UCSD-AML1 (cell line): Measurements from ENCODE around the gene CCPG1.
A peak's percentile ranks its signal among the peaks of the same experiment; 100 is the strongest.

Experiments used
- DNase-seq: peaks from one replicate; lab custom pipeline; 2025; ENCODE audit not compliant: unreplicated experiment; lab: John Stamatoyannopoulos, UW

Gene CCPG1

DNA sequence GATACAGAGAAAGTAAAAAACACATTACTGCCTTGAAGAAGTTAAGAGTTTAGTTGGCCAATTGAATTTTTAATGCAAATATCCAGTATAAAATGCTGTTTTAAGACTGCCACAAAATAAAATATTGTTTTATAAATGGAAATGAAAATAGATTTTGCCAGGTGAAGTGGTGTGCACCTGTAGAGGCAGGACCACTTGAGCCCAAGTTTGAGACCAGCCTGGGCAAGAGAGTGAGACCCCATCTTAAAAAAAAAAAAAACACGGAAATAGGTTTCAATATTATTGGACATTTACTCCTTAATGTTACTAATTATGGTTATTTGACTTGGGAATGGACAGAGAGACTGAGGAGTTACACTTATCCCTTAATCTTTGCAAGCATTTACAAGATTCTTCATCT, 87.2 kb downstream of the CCPG1 start:
- no peak for DNase-seq

DNA sequence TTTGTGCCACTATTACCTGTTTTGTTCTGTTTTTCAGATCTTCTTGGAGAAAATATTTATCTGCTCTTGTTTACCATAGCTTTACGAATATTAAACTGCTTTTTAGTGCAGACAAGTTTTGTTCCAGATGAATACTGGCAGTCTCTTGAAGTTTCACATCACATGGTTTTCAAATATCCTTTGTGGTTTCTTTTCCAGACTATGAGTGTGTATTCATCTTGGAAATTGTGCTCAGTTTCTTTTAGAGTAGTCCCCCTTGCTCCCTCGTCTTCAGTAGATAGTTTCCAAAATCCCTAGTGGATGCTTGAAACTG, 88.0 kb downstream of the CCPG1 start:
- no peak for DNase-seq

DNA sequence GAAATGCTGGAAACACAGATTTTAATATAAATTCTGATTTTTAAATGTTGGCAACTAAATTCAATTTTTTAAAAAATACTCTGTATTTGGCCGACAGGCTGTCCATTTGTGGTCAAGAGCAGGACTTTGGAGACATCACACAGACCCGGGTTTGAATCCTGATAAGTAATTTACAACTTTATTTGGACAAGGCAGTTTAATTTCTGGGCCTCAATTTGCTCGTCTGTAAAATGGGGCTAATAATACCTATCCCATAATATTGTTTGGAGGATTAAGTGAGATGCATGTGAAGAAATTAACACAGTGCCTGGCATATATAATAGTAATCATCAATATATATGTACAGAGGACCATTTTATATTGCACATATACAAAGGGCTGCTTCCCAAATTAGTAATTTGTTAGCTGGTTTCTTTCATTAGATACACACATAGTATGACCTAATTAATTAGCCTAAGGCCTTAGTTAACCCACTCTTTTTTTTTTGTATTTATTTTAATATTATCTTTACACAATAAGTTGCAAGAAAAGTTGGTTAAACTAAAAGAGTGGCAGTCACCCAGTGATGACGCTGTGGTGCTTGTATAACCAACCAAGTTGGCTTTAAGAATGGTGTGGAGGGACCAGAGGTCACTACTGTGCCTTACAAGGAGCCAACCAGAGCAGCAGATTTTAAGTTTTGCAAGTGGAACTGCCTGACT, 88.5 kb downstream of the CCPG1 start:
- DNase-seq, result peak; percentile 9

GRCh38 chr15:55318588-55319494, 89.3 kb downstream of the CCPG1 start, which contains the start of the genes PIGB and PIGBOS1:
Gene PIGB (plus strand): TSS chr15:55319222. CDS start chr15:55319251, 29 bp downstream.
Gene PIGBOS1 (minus strand): TSS chr15:55319123. CDS start chr15:55317792, 1,331 bp downstream.
- DNase-seq, result peak; percentile 87
